GM19467 (cell line): ENCODE measurements around the gene LRRC14B.

Experiments used
- ATAC-seq: cut with Tn5 transposase; IDR thresholded peaks from one replicate; pipeline ENCODE4 v1.9.1; 2021; ENCODE audit warnings: mild to moderate bottlenecking, moderate library complexity; ENCODE audit not compliant: unreplicated experiment

The LRRC14B gene

DNA sequence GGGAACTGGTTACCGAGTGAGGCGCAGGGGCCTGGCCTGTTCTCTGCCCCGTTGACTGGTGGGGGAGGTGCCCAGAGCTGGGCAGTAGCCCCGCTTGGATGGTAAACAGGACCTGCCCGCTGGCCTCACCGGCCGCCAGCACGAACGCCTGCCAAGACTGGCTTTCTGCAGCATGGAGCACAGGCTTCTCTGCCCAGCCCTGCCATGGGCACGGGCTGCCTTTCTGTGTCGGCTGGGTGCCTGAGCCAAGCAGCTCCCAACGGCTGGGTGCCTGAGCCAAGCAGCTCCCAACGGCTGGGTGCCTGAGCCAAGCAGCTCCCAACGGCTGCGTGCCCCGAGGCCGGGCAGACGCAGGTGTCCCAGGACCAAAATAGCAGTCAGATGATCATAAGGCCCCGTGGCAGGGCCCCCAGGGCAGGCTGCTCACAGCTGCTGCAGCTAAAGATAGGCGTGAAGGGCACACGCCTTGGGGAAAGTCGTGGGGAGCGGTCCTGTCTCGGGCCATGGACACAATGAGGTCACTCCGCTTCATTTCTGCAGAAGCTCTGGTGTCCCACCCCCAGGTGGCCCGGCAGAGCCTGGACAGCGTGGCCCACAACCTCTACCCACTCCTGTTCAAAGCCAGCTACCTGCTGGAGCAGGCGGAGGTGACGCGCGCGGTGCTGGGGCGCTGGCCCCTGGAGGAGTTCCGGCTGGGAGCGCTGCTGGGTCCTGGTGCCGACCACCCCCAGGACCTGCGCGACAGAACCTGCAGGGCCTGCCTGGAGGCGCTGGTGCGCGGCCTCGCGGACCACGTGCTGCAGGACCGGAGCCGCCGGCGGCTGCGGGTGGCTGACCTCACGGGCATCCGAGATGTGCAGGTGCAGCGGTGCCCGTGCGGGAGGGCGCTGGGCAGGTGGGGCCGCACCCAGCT lies at the start of gene LRRC14B:
TSS of gene LRRC14B (plus strand) at position 460 of the 913 bp plus-strand sequence. CDS start at position 504, 44 bp downstream.
- no peak for ATAC-seq

DNA sequence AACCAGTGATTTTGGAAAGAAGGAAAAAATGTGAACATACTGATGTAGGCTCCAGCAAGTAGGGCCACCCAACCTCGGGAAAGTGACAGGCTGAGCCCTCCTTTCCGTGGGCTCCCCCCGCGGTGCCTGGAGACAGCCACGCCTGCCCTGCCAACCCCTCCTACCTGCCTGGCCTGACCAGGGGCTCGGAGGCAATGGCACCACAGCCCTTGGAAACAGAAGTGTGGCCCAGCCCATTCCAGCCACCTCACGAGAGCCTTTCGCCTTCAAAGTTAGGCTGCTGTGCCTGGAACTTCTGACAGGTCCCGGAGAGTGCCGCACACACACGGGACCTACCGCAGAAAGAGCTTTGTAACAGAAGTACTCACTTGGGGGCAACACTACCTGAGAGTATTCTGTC lies 49.5 kb upstream of the LRRC14B start:
- ATAC-seq = no peak

DNA sequence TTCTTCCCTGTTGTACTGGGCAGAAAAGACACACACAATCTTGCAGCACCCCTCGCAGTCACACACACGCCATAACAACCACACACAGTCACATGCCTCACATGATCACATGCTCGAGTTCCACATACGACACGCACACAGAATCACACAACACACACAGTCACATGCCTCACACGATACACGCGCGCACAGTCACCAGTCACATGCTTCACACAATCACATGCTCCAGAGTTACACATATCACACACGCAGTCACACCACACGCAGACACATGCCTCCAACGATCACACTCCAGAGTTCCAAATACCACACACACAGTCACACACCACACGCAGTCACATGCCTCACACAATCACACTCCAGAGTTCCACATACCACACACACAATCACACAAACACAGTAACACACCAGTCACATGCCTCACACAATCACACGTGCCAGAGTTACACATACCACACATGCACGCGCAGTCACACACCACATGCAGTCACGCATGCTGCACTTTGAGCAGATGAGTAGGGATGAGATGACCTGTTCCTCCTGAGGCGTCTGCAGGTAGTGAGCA lies 49.0 kb upstream of the LRRC14B start:
- ATAC-seq = no peak

DNA sequence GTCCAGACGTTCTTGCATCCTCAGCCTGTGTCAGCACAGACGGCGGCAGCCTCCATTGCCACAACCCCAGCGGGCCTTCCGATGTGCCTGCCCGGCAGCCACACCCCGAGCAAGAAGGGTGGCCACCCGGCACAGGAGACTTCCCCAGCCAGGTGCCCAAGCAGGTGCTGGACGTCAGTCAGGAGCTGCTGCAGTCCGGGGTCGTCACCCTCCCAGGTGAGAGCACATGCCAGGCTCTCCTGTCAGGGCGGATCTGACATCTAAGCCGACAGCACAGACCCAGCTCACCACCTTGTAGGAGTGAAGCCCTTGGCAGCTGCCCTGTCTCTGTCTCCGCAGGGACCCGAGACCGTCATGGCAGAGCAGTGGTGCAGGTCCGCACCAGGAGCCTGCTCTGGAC lies 48.3 kb upstream of the LRRC14B start:
- ATAC-seq = no peak

DNA sequence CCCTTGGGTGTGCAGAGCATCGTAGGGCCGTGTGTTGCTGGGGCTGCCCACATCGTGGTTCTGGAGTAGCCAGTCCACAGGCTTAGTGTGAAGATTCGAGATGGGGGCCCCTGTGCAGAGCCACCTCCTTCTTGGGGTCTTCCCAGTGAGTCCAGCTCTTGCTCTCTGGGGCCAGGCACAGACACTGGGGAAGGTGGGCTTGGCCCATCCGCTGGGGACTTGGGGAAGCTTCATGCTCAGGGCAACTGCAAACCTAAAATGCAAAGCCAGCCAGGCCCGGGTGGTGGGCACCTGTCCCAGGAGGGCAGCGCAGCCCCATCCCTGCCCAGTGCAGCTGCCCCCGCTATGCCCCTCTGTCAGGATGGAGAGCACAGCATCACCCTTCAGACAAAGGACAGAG lies 46.4 kb upstream of the LRRC14B start:
- no peak for ATAC-seq

DNA sequence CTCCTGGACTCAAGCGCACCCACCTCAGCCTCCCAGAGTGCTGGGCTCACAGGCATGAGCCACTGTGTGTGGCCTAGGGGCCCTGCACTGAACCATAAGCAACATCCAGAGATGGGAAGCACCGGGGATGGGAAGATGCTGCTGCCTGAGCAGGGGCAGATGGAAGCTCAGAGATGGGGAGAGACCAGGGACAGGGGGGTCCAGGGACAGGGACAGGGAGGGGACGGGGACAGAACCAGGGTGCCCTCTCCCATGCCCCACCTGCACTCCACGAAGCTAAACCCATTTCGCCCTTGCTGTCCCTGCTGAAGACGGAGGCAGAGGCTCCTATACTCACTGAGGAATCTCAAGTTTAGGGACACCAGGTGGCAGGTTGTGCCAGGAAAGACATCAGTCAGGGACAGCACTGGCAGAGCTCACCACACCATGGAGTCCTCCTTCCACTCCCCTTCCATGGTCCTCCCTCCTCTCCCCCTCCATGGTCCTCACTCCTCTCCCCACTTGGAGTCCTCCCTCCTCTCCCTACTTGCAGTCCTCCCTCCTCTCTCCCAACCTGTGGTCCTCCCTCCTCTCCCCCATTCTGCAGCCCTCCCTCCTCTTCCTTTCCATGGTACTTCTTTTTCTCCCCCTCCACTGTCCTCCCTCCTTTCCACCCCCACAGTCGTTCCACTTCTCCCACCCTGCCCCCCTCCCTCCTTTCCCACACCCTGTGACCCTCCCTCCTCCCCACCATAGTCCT lies 45.5 kb upstream of the LRRC14B start:
- no peak for ATAC-seq

DNA sequence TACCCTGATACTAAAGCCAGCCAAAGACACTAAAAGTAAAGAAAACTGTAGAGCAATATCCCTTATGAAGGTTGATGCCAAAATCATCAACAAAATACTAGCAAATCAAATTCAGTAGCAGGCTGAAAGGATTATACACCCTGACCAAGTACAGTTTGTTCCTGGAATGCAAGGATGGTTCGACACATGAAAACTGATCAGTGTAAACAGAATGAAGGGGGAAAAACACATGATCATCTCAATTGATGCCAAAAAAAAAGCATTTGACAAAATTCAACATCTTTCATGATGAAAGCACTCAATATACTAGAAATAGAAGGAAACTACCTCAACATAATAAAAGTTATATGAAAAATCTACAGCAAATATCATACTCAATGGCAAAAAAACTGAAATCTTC lies 43.5 kb upstream of the LRRC14B start:
- no peak for ATAC-seq

DNA sequence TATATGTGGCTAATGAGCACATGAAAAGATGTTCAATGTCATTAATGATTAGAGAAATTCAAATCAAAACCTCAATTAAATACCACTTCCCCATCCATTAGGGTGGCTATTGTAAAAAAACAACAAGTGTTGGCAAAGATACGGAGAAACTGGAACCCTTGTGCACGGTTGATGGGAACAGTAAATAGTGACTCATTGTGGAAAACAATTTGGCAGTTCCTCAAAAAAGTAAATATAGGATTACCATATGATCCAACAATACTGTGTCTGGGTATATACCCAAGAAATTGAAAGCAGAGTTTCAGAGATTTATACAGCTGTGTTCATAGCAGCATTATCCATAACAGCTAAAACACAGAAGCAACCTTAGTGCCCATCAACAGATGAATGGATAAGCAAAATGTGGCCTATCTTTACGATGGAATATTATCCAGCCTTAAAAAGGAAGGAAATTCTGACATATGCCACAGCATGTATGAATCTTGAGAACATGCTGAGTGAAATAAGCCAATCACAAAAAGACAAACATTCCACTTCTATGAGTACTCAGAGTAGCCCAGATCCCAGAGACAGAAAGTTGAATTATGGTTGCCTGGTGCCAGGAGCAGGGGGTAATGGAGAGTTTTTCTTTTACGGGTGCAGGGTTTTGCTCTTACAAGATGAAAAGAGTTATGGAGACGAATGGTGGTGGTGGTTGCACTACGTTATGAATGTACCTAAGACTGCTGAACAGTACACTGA lies 41.4 kb upstream of the LRRC14B start:
- no peak for ATAC-seq

DNA sequence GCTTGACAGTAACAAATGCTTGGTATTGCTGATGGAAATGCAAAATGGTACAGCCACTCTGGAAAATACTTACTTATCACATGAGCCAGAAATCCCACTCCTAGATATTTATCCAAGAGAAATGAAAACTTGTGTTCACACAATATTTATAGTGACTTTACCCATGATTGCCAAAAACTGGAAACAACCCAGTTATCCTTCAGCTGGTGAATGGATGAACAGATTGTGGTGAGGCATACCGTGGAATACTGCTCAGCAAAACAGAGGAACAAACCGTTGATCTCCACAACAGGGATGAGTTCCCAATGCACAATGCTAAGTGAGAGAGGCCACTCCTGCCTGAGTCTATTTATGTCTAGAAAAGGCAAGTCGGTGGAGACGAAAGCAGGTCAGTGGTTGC lies 40.5 kb upstream of the LRRC14B start:
- ATAC-seq = no peak

DNA sequence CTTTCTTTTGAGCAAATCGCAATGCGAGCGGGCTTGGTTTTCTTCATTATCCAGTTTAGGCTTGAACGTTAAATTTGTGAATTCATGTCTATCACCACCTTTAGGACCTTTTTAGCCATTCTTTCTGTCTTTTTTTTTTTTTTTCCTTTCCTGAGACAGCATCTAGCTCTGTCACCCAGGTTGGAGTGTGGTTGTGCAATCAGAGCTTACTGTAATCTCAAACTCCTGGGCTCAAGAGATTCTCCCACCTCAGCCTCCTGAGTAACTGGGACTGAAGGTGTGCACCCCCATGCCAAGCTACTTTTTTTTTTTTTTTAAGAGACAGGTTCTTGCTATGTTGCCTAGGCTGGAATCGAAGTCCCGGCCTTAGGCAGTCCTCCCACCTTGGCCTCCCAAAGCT lies 39.2 kb upstream of the LRRC14B start:
- ATAC-seq = no peak

DNA sequence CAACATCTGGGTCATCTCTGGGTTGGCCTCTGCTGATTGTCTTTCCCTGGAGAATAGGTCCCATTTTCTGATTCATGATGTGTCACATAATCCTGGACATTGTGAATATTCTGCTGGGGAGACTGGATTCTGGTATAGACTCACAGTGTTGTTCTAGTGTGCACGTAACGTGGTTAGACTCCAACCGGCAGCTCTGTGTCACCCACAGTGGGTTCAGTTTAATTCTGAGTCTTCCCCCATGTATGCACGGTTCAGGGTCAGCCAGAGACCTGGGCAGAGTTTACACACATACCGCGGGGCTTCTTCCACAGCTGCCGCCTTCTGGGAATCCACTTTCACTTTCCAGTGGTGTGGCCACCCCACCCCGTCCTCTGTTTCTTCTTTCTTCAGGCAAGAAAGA lies 38.0 kb upstream of the LRRC14B start:
- ATAC-seq = no peak

DNA sequence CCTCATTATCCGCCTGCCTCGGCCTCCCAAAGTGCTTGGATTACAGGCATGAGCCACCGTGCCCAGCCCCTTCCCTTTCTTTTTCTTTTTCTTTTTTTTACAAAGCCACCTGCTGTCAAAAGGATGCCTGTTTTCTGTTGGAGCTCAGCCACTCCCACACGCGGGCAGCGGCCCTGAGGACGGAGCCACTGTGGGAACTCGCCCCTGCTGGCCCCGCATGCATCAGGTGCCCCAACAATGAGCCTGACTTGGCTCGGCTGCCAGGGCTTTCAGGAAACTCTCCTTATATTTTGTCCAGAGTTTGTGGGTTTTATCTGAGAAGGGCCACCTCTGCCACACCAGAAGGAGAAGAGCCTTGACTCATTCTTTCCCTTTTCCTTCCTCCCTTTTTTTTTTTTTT lies 37.1 kb upstream of the LRRC14B start:
- ATAC-seq = no peak

DNA sequence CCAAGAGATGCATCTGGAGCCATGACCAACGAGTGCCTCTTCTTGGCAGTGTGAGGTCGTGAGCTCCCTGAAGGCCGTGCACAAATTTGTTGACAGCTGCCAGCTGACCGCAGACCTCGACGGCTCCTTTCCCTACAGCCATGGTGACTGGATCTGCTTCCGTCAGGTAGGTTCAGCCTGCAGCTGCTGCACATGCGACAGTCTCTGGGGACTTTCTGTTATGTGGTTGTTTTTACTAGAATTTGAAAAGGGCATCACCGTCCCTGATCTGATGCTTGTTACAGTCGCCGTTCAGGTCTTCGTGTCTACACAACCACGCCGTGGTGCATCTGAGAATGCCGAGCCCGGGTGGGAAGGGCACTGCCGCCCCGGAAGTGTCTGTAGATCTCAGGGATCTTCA lies 36.5 kb upstream of the LRRC14B start:
- no peak for ATAC-seq

DNA sequence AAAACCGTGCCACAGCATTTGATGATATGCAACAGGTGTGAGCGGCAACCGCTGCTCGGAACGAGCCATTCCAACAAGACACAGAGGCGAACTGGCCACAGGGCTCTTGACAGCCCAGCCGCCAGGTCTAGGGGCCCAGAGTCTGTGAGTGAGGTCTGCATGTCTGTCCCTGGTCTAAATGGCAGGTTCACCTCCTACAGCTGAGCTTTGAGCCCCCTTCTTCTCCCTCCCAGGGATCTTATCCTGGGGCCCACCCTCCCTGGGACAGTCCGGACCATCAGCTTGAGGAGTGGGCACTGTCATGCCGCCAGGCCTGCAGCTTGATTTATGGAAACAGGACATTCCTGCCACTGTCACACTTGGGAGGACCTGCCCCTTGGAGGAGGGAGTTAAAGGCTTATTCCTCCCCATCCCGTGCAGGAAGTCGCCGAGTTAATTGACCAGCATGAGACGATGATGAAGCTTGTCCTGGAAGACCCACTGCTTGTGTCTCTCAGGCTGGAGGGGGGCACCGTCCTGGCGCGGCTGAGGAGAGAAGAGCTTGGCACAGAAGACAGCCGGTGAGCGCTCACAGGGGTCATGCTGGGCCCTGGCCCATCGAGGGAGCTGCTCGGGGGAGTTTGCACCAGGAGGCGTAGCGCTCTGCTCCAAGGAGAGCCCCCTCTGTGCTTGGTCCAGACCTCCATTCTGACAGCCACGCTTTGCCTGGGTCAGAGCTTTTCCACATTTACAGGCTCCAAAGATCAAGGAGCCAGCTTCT lies 35.5 kb upstream of the LRRC14B start:
- ATAC-seq = no peak

DNA sequence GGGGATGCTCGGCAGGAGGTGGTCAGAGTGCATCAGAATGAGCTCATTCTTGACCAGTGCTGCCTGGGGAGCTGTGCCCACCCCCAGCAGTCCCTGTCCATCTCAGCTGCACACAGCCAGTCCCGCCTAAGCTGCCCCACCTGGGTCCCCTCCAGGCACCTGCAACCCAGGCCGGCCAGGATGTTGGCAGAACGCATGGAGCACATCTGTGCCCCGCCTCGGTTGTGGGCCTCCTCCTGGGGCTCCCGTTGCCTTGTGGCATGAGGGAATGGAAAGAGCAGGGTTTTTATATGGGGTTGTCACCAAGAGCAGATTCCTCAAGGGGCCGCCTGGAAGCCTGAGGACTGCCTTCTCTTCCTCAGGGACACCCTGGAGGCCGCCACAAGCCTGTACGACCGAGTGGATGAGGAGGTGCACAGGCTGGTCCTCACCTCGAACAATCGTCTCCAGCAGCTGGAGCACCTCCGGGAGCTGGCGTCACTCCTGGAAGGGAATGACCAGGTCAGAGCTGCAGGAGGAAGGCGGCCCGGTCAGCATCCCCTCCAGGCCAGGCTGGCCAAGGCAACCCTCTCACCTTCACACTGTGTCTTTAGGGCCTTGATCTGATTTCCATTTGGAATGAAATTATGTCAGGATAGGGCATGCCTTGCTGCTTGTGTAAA lies 34.8 kb upstream of the LRRC14B start:
- ATAC-seq = no peak

DNA sequence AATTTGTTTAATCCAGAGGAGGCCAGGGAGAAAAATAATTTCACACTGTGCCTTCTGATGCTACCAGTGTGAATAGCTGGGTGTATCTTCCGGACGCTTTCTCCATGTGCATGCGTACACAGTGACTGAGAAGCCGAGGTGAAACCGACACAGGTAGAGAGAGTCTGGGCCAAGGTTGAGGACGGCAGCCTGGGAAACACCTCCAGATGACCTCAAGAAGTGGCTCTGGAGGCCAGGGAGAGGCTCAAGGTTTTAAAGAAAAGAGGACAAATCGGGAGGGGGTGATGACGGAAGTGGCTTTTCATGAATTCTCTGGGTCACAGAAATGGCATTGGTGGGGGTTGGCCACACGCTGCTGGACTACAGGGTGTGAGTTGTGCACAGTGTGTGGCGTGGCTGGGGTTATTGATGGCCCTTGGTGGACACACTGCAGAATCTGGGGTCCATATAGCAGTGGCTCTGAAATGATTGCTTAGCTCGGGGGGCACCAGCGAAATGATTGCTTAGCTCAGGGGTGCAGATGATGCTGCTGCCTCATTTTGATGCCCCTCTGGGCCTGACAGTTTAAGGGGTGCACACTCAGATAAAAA lies 34.1 kb upstream of the LRRC14B start:
- ATAC-seq = no peak

DNA sequence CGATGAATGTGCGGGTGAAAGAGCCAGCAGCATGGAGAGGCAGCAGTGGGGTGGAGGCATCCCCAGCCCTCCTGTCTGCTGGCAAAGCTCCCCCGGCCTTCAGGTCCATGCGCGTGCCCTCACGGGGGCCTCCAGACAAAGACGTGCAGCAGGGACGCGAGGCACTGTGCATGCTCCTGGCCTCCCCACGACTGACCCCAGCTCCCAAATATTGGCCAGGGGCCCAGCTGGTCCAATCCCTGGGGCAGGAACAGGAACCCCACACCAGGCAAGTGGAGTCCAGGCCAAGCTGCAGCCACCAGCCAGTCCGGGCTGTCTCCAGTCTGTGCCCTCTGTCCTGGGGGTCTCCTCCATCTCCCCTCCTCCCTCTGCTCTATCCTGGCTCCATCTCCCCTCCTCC lies 33.5 kb upstream of the LRRC14B start:
- no peak for ATAC-seq

DNA sequence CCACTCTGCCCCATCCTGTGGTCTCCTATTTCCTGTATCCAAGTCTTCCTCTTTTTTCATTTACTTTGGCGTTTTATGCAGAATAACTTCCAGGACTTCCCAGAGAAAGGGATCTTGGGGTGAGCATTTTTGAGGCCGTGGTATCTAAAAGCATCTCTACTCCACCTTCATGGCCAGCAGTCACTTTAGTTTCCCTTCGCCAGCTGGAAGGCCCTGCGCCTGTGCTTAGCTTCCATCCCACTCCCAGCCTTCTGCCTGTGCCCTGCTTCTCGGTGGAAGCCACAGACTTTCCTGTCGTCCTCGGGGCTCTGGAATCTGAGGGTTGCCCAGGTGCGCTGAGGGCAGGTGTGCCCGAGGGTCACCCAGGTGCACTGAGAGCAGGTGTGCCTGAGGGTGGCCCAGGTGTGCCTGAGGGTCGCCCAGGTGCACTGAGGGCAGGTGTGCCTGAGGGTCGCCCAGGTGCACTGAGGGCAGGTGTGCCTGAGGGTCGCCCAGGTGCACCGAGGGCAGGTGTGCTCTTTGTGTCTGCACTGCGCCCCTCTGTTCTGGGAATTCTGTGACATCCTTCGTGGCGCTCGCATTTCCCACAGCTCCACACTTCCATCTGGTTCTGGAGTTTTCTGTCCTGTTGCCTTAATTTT lies 32.4 kb upstream of the LRRC14B start:
- no peak for ATAC-seq
